BJ (cell line): ENCODE data around the gene THSD7A. TPM values are rescaled to one million over a fixed set of nuclear protein-coding genes. Genes with fewer than 3 reads are reported as not detected.

ENCODE experiments used
- CTCF ChIA-PET: fragments of 350-600 bp; formaldehyde crosslinking; extraction: SDS; loops from one replicate; lab custom pipeline; 2021; ENCODE audit warnings: antibody characterized with exemption, inconsistent platforms; lab: Yijun Ruan, JAX
- POLR2A ChIA-PET: fragments of 300-600 bp; sonication (Branson Sonifier 250); formaldehyde crosslinking; extraction: SDS; loops from one replicate; lab custom pipeline; 2021; ENCODE audit warnings: antibody characterized with exemption; lab: Charles Lee
- DNase-seq: peaks from one replicate; pipeline ENCODE4 v3.0.0-alpha.2; 2011; ENCODE audit warnings: low read depth
- H3K27me3 ChIP-seq: 2 replicates; pipeline ENCODE4 v1.6.0; 2011; ENCODE audit warnings: low read length; ENCODE audit not compliant: control insufficient read depth, insufficient read depth
- H3K36me3 ChIP-seq: 2 replicates; pipeline ENCODE4 v1.5.1; 2011; ENCODE audit warnings: low read length; ENCODE audit not compliant: control insufficient read depth, insufficient read depth
- H3K4me3 ChIP-seq: 2 replicates; pipeline ENCODE4 v1.5.1; 2011; ENCODE audit warnings: low read depth, mild to moderate bottlenecking, control low read depth, low read length
- CTCF ChIP-seq: IDR thresholded peaks from 2 replicates; pipeline ENCODE4 v1.5.1; 2011; ENCODE audit warnings: low read depth, mild to moderate bottlenecking, control low read depth, inconsistent platforms, low read length, moderate library complexity; ENCODE audit not compliant: insufficient read depth
- polyA plus RNA-seq: library from polyadenylated mRNA; depleted of rRNA; stranded (reverse); fragments of >200 nt; gene quantifications from 2 replicates; pipeline ENCODE4 v1.2.3, GENCODE V29; 2011

Gene THSD7A
- polyA plus RNA-seq, 1 experiment = 0.02 TPM

- Histone ChIP-seq H3K36me3 (no peaks in the 10 kb centered on the region), H3K27me3 (no peaks in the 10 kb centered on the region), H3K4me3 (no peak overlapping the region)
- ChIA-PET POLR2A (no interaction called here), CTCF (interaction anchor here (0.7 kb wide), 1 partner anchor 10 kb away, joined by 3 read pairs; no protein-coding TSS in a partner anchor)
- no peak for TF ChIP-seq CTCF
- no peak for DNase-seq
These were observed 224.3 kb downstream of the THSD7A start for GRCh38 chr7:11607686-11608085.

GRCh38 chr7:11605749-11606148 lies 226.2 kb downstream of the THSD7A start:
- DNase-seq = no peak
- no peaks in the 10 kb centered on the region for H3K36me3 ChIP-seq
- POLR2A ChIA-PET = no interaction called here
- TF ChIP-seq CTCF = no peak
- H3K4me3 ChIP-seq = no peak overlapping the region
- H3K27me3 ChIP-seq = no peaks in the 10 kb centered on the region
- CTCF ChIA-PET = no interaction called here

- ChIA-PET POLR2A (no interaction called here), CTCF (no interaction called here)
- H3K36me3 ChIP-seq = no peaks in the 10 kb centered on the region
- TF ChIP-seq CTCF = no peak
- no peak for DNase-seq
- no peaks in the 10 kb centered on the region for H3K27me3 ChIP-seq
- H3K4me3 ChIP-seq = no peak overlapping the region
These were observed 227.5 kb downstream of the THSD7A start for GRCh38 chr7:11604505-11604904.

GRCh38 chr7:11601761-11602160 lies 230.2 kb downstream of the THSD7A start:
- POLR2A ChIA-PET = no interaction called here

GRCh38 chr7:11593322-11593721 lies 238.7 kb downstream of the THSD7A start:
- POLR2A ChIA-PET = no interaction called here
- Histone ChIP-seq H3K36me3 (no peaks in the 10 kb centered on the region), H3K27me3 (no peaks in the 10 kb centered on the region), H3K4me3 (no peak overlapping the region)
- no peak for TF ChIP-seq CTCF
- CTCF ChIA-PET = no interaction called here
- no peak for DNase-seq

More at GRCh38 chr7:11601761-11602160, 230.2 kb downstream of the THSD7A start:
- H3K36me3 ChIP-seq = no peaks in the 10 kb centered on the region
- DNase-seq = no peak
- no peaks in the 10 kb centered on the region for H3K27me3 ChIP-seq
- TF ChIP-seq CTCF = no peak
- CTCF ChIA-PET = no interaction called here
- H3K4me3 ChIP-seq = no peak overlapping the region
